Measurements from ENCODE around the gene WIPF3. TPM values are rescaled to one million over a fixed set of nuclear protein-coding genes. Genes with fewer than 3 reads are reported as not detected.

WIPF3 gene
- total RNA-seq, 1 experiment from 2014 or later = not detected

GRCh38 chr7:29858191-29858951 is 52.1 kb downstream of the WIPF3 start:
- BruUV-seq (replicated peaks) = no TSS peak

GRCh38 chr7:29859104-29859503 is 52.8 kb downstream of the WIPF3 start:
- no peaks in the 10 kb centered on the region for H3K36me3 Mint-ChIP-seq (ENCODE audit: insufficient read depth, unreplicated experiment)
- H3K4me1 Mint-ChIP-seq (ENCODE audit: insufficient read depth, unreplicated experiment) = no peaks in the 10 kb centered on the region
- H3K27me3 Mint-ChIP-seq (ENCODE audit: insufficient read depth, unreplicated experiment) = no peaks in the 10 kb centered on the region
- no TSS peak for BruUV-seq (replicated peaks)
- ChIA-PET POLR2A (interaction anchor here (0.6 kb wide), 1 partner anchor 24 kb away, joined by 4 read pairs; no protein-coding TSS in a partner anchor), CTCF (interaction anchor here (0.6 to 0.9 kb wide), 4 partner anchors 15 to 1496 kb away, joined by 3 to 4 read pairs (median 3); no protein-coding TSS in a partner anchor)
- intact Hi-C loops (cut with micrococcal nuclease) = no loop called here
- DNase-seq (ENCODE audit: unreplicated experiment) = no peak
- H3K9me3 Mint-ChIP-seq (ENCODE audit: unreplicated experiment) = no peaks in the 10 kb centered on the region
- TF ChIP-seq CTCF (IDR thresholded peaks at IDR 0.05; ENCODE audit: unreplicated experiment) = no peak
- H3K27ac Mint-ChIP-seq (ENCODE audit: low read depth, unreplicated experiment) = no peak overlapping the region
- no peak overlapping the region for H3K4me3 Mint-ChIP-seq (ENCODE audit: unreplicated experiment)

More at GRCh38 chr7:29858191-29858951, 52.1 kb downstream of the WIPF3 start:
- H3K27me3 Mint-ChIP-seq (ENCODE audit: insufficient read depth, unreplicated experiment) = peaks cover 2% of the 10 kb centered on the region
- no peak for DNase-seq (ENCODE audit: unreplicated experiment)
- POLR2A ChIA-PET = no interaction called here
- H3K4me1 Mint-ChIP-seq (ENCODE audit: insufficient read depth, unreplicated experiment) = no peaks in the 10 kb centered on the region
- no peaks in the 10 kb centered on the region for H3K9me3 Mint-ChIP-seq (ENCODE audit: unreplicated experiment)
- intact Hi-C loops (cut with micrococcal nuclease) = no loop called here
- TF ChIP-seq CTCF (IDR thresholded peaks at IDR 0.05; ENCODE audit: unreplicated experiment) = no peak
- H3K4me3 Mint-ChIP-seq (ENCODE audit: unreplicated experiment) = no peak overlapping the region
- H3K27ac Mint-ChIP-seq (ENCODE audit: low read depth, unreplicated experiment) = no peak overlapping the region
- H3K36me3 Mint-ChIP-seq (ENCODE audit: insufficient read depth, unreplicated experiment) = no peaks in the 10 kb centered on the region
- CTCF ChIA-PET = interaction anchor here (0.9 kb wide), 1 partner anchor 63 kb away, joined by 4 read pairs; no protein-coding TSS in a partner anchor

- Mint-ChIP-seq H3K27me3 (ENCODE audit: insufficient read depth, unreplicated experiment) (no peaks in the 10 kb centered on the region), H3K36me3 (ENCODE audit: insufficient read depth, unreplicated experiment) (no peaks in the 10 kb centered on the region), H3K27ac (ENCODE audit: low read depth, unreplicated experiment) (no peak overlapping the region), H3K4me1 (ENCODE audit: insufficient read depth, unreplicated experiment) (no peaks in the 10 kb centered on the region), H3K9me3 (ENCODE audit: unreplicated experiment) (no peaks in the 10 kb centered on the region), H3K4me3 (ENCODE audit: unreplicated experiment) (no peak overlapping the region)
- CTCF ChIA-PET = interaction anchor here (0.6 to 1.2 kb wide), 6 partner anchors 15 to 1495 kb away, joined by 3 to 6 read pairs (median 3); no protein-coding TSS in a partner anchor
- POLR2A ChIA-PET = interaction anchor here (0.6 kb wide), 1 partner anchor 25 kb away, joined by 4 read pairs; no protein-coding TSS in a partner anchor
- BruUV-seq (replicated peaks) = no TSS peak
- intact Hi-C loops (cut with micrococcal nuclease) = no loop called here
- no peak for DNase-seq (ENCODE audit: unreplicated experiment)
- TF ChIP-seq CTCF (IDR thresholded peaks at IDR 0.05; ENCODE audit: unreplicated experiment) = no peak
Measured at GRCh38 chr7:29859524-29860185, 53.3 kb downstream of the WIPF3 start.

- intact Hi-C loops (cut with micrococcal nuclease) = no loop called here
- no TSS peak for BruUV-seq (replicated peaks)
Measured at GRCh38 chr7:29860186-29860585, 53.9 kb downstream of the WIPF3 start.

More at GRCh38 chr7:29860186-29860585, 53.9 kb downstream of the WIPF3 start:
- POLR2A ChIA-PET = no interaction called here
- Mint-ChIP-seq H3K4me3 (ENCODE audit: unreplicated experiment) (no peak overlapping the region), H3K36me3 (ENCODE audit: insufficient read depth, unreplicated experiment) (no peaks in the 10 kb centered on the region), H3K4me1 (ENCODE audit: insufficient read depth, unreplicated experiment) (peaks cover 2% of the 10 kb centered on the region), H3K9me3 (ENCODE audit: unreplicated experiment) (no peaks in the 10 kb centered on the region), H3K27me3 (ENCODE audit: insufficient read depth, unreplicated experiment) (no peaks in the 10 kb centered on the region), H3K27ac (ENCODE audit: low read depth, unreplicated experiment) (no peak overlapping the region)
- CTCF ChIA-PET = interaction anchor here (0.6 to 1.2 kb wide), 3 partner anchors 33 to 72 kb away, joined by 3 to 6 read pairs (median 4); no protein-coding TSS in a partner anchor
- no peak for TF ChIP-seq CTCF (IDR thresholded peaks at IDR 0.05; ENCODE audit: unreplicated experiment)
- DNase-seq (ENCODE audit: unreplicated experiment) = no peak

All from MCF 10A (cell line).